ENCODE data around the gene YIF1A.

GRCh38 chr11:66239998-66240780 lies 48.8 kb downstream of the YIF1A start:
- TF ChIP-seq CTCF (conservative IDR thresholded peaks at IDR 0.05; ENCODE audit: low read length) (no peak), EZH2phosphoT487 (IDR thresholded peaks at IDR 0.05; ENCODE audit: borderline replicate concordance, low read depth, low read length) (no peak)
